GM12873 (cell line): ENCODE measurements around the gene NR1H3.

Source experiments
- TF ChIP-seq, protein P1 (sequence below): IDR thresholded peaks from 2 replicates; pipeline ENCODE4 v1.5.1; 2012; ENCODE audit warnings: low read depth, mild to moderate bottlenecking, moderate library complexity, low read length, control low read depth; ENCODE audit not compliant: insufficient read depth; ENCODE audit errors: missing control alignments

NR1H3 gene

DNA sequence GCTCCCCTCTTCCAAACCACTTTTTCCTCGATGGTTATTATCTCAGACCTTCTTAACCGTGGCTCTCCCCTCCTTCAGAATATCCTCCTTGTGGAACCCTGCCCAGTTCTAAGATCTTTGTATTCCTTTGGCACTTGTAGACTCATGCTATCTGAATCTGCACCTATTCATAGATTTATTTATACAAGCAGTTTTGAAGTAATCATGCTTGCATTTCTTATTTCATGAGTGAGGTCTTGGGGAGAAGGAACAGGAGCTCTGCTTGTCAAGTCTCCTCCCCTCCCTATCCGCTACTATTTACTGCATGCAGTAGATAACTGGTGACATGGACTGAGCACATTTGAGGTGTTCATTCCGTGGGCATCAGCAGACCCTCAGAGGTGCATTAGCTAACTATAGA is 6.7 kb downstream of the NR1H3 start:
- TF ChIP-seq, protein P1, sequence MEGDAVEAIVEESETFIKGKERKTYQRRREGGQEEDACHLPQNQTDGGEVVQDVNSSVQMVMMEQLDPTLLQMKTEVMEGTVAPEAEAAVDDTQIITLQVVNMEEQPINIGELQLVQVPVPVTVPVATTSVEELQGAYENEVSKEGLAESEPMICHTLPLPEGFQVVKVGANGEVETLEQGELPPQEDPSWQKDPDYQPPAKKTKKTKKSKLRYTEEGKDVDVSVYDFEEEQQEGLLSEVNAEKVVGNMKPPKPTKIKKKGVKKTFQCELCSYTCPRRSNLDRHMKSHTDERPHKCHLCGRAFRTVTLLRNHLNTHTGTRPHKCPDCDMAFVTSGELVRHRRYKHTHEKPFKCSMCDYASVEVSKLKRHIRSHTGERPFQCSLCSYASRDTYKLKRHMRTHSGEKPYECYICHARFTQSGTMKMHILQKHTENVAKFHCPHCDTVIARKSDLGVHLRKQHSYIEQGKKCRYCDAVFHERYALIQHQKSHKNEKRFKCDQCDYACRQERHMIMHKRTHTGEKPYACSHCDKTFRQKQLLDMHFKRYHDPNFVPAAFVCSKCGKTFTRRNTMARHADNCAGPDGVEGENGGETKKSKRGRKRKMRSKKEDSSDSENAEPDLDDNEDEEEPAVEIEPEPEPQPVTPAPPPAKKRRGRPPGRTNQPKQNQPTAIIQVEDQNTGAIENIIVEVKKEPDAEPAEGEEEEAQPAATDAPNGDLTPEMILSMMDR: no peak

DNA sequence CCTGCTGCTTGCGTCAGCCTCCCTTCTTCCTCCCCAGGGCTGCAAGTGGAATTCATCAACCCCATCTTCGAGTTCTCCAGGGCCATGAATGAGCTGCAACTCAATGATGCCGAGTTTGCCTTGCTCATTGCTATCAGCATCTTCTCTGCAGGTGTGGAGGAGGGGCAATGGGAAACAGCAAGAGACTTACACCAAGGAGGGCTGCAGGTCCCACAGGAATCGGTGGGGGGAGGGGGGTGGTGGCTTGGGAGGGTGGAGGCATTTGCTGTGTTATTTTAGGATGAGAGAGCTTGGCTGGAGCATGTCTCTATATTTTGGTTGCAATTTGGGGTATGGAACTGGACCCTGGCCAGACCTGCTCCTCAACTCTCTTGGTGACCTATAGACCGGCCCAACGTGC is 10.1 kb downstream of the NR1H3 start:
- TF ChIP-seq, protein P1: no peak

DNA sequence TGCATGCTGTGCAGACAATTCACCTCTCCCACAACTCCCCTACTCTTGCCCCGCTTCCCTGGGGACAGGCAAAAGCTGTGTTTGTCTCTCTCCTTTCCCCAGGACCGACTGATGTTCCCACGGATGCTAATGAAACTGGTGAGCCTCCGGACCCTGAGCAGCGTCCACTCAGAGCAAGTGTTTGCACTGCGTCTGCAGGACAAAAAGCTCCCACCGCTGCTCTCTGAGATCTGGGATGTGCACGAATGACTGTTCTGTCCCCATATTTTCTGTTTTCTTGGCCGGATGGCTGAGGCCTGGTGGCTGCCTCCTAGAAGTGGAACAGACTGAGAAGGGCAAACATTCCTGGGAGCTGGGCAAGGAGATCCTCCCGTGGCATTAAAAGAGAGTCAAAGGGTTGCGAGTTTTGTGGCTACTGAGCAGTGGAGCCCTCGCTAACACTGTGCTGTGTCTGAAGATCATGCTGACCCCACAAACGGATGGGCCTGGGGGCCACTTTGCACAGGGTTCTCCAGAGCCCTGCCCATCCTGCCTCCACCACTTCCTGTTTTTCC is 10.7 kb downstream of the NR1H3 start:
- TF ChIP-seq, protein P1: no peak

DNA sequence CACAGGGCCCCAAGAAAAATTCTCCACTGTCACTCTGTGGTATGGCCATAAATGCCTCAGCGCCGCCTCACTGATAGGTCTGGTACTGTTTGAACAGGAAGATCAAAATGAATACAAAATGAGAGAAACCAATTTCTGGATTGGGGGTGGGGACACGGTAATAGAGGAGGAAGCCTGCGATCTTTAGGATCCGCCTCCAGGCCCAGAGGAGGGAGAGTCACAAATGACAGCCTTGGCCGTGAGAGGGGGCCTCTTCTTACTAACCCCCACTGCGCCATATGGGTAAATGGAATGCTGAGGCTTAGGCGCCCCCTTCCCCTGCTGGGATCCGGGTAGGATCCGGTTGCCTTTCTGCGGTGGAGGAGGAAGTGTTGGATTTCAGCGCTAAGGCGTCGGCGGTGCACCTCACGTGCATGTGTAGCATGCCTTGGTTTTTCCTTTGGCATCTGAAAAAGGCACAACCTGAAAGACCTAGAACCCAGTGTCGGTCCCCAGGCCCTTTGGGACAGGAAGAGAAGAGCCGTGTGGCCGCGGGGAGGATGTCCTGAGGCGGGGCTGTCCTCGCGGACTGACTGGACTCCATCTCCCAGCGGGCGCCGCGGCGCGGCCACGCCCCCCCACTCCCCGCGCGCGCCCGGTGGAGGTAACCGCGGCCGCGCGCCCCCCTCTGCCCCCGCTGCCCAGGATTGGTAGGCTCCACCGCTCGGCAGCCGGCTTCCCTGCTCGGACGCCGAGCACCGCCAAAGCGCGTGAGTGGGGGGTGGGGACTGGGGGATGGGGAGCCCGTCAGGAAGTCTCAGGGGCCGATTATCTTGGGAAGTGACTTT is 11.4 kb downstream of the NR1H3 start:
- TF ChIP-seq, protein P1: no peak

DNA sequence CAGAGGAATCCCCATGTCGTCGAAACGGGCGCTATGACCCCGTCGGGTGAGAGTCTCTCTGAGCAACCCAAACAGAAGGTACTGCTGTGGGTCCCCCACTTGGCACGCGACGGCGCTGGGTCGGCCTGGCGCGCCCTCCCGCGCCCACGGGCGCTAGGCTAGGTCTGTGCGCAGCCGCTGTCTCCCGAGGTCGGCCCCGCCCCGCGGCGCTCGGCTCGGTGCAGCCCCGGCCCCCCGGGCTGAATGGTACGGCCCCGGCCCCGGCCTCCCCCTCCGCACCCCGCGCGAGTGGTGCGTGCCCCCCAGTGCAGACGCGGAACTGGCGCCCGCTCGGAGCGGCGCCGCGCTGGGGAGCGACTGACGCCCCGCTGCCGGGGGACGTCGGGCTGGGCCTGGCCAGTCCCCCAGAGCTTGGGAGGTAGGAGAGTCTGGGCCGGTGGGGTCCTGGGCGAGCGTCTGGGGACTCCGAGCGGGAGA is 12.1 kb downstream of the NR1H3 start, which contains the start of gene MADD:
Gene MADD (plus strand): TSS at position 305 of the 477 bp plus-strand sequence.
- TF ChIP-seq, protein P1: no peak

DNA sequence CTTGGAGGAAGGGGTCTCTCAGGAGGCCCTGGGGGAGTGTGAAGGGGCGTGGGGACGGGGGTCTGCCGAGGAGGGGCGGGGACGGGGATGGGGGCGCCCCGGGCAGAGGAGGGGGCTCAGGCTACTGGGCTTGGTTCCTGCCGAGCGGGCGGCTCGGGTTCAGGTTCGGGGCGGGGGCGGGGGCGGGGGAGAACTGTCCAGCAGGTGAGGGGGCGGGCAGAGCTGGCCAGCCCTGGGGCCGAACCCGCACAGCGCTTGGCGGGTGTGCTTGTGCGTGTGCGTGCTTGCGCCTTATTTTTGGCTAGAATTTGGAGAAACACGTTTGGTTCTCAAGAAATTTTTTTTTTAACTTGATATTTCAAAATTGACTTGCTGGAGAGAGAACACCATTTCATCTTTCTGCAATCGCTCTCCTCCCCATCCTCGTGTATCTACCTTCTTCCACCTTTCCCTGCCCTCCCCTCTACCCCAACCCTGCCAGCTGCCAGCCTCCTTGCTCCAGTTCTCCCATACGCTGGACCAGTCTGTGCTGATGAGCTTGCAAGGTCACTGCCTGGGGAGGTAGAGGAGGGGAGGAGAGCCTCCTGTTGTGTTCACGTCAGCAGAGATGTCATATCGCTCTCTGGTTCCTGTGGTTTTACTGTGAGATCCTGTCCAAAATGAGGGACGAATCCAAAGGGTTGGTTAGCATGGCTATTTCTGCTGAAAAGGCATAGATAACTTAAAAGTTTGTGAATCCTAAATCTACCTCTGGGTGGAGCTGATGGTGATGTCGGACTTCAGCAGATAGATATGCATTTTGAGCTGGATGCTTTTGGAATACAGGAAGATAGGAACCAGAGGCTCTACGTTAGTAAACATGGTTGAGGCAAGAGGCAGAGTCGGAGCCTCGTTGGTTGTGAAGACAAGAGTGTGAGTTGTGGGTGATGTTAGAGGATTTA is 12.8 kb downstream of the NR1H3 start:
- TF ChIP-seq, protein P1: no peak
